SK-N-DZ (cell line): ENCODE measurements around the gene CLEC18B.

Experiments used
- small RNA-seq, 2 experiments: library from RNA; depleted of rRNA; stranded (forward); fragments of <200 nt; gene quantifications; one replicate each; pipeline ENCODE3, GENCODE V24; 2014

The CLEC18B gene

Small RNA genes within 50 kb of the gene (small RNA-seq; reads per million reads assigned to genes)
- 0 reads per million in 2 experiments for gene AC009053.4
- 0 reads per million in 2 experiments for gene RF00019
- 0 to 0.04 reads per million in 2 experiments for gene RNU6-237P
